Loucy (cell line): ENCODE data around the gene PRRX2.

Experiments
- EZH2phosphoT487 ChIP-seq: fragments of 200-600 bp; IDR thresholded peaks from 2 replicates; pipeline ENCODE4 v1.6.1; 2018; ENCODE audit warnings: antibody characterized with exemption, mild to moderate bottlenecking, moderate library complexity, borderline replicate concordance
- TF ChIP-seq, protein P1 (sequence below): fragments of 200-600 bp; sonication (generic); conservative IDR thresholded peaks from 2 replicates; pipeline ENCODE4 v1.5.1; 2014; ENCODE audit warnings: mild to moderate bottlenecking, antibody characterized with exemption, low read length

DNA sequence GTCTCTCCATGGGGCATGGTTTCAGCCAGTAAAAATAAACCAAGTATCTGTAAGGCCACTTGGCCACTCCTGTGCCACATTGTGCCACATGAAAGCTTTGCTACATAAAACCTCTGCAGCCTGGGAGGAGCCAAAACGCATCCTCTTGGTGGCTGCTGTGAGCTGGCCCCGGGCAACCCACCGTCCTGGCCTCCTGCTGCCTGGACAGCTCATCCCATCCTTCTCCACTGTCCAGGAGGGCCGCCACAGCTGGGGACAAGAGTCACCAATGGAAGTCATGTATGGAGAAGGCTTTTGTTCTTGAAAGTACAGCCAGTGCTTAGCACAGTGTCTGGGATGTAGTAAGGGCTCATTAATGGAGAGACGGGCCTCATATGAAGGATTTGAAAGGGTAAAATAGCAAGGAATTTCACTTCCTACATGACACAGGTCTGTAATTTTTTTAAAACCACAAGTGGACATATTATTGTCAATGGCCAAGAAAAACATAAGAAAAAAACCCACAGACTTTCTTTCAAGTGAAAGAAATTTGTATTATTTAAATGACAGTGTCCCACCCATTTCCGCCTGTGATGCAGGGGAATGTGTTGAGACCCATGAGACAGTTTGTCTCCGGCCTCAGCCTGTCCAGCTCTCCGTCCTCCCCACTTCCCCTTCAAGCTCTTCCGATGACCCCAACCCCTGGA, 80.8 kb downstream of the PRRX2 start:
- TF ChIP-seq, protein P1, sequence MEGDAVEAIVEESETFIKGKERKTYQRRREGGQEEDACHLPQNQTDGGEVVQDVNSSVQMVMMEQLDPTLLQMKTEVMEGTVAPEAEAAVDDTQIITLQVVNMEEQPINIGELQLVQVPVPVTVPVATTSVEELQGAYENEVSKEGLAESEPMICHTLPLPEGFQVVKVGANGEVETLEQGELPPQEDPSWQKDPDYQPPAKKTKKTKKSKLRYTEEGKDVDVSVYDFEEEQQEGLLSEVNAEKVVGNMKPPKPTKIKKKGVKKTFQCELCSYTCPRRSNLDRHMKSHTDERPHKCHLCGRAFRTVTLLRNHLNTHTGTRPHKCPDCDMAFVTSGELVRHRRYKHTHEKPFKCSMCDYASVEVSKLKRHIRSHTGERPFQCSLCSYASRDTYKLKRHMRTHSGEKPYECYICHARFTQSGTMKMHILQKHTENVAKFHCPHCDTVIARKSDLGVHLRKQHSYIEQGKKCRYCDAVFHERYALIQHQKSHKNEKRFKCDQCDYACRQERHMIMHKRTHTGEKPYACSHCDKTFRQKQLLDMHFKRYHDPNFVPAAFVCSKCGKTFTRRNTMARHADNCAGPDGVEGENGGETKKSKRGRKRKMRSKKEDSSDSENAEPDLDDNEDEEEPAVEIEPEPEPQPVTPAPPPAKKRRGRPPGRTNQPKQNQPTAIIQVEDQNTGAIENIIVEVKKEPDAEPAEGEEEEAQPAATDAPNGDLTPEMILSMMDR: no peak
- no peak for TF ChIP-seq EZH2phosphoT487
